ACC112 (cell line): Measurements from ENCODE around the gene NUP62.
A peak's percentile ranks its signal among the peaks of the same experiment; 100 is the strongest.

Experiments used
- H2AFZ ChIP-seq: fragments of 200-600 bp; sonication (generic); one replicate; pipeline ENCODE4 v1.6.0; 2017; ENCODE audit warnings: antibody characterized with exemption, low read length; ENCODE audit not compliant: unreplicated experiment
- H3K27ac ChIP-seq: fragments of 200-600 bp; sonication (generic); 2 replicates; pipeline ENCODE4 v1.5.1; 2014; ENCODE audit warnings: low read depth, mild to moderate bottlenecking, antibody characterized with exemption, low read length, moderate library complexity
- H3K27me3 ChIP-seq: fragments of 200-600 bp; sonication (generic); 2 replicates; pipeline ENCODE4 v1.6.1; 2014; ENCODE audit warnings: mild to moderate bottlenecking, antibody characterized with exemption, low read length, moderate library complexity, mixed read lengths; ENCODE audit not compliant: insufficient read depth
- H3K36me3 ChIP-seq: fragments of 200-600 bp; sonication (generic); 2 replicates; pipeline ENCODE4 v1.6.1; 2016; ENCODE audit warnings: mild to moderate bottlenecking, antibody characterized with exemption, low read length, moderate library complexity, mixed read lengths; ENCODE audit not compliant: insufficient read depth
- H3K4me1 ChIP-seq: fragments of 200-600 bp; sonication (generic); one replicate; pipeline ENCODE4 v1.6.1; 2016; ENCODE audit warnings: low read length, mixed read lengths; ENCODE audit not compliant: insufficient read depth, unreplicated experiment, control insufficient read depth
- H3K4me3 ChIP-seq: fragments of 200-600 bp; sonication (generic); 2 replicates; pipeline ENCODE4 v1.5.1; 2014; ENCODE audit warnings: mild to moderate bottlenecking, low read depth, low read length
- H3K79me2 ChIP-seq: fragments of 200-600 bp; sonication (generic); one replicate; pipeline ENCODE4 v1.6.0; 2016; ENCODE audit warnings: low read length; ENCODE audit not compliant: control insufficient read depth, unreplicated experiment, insufficient read depth

The NUP62 gene

GRCh38 chr19:49913720-49914119 lies 15.6 kb downstream of the NUP62 start:
- Histone ChIP-seq H3K27ac (no peak overlapping the region), H3K79me2 (peaks cover 27% of the 10 kb centered on the region), H3K4me3 (no peak overlapping the region), H3K36me3 (no peaks in the 10 kb centered on the region), H3K4me1 (peaks cover 4% of the 10 kb centered on the region), H3K27me3 (no peaks in the 10 kb centered on the region), H2AFZ (no peak overlapping the region)

DNA sequence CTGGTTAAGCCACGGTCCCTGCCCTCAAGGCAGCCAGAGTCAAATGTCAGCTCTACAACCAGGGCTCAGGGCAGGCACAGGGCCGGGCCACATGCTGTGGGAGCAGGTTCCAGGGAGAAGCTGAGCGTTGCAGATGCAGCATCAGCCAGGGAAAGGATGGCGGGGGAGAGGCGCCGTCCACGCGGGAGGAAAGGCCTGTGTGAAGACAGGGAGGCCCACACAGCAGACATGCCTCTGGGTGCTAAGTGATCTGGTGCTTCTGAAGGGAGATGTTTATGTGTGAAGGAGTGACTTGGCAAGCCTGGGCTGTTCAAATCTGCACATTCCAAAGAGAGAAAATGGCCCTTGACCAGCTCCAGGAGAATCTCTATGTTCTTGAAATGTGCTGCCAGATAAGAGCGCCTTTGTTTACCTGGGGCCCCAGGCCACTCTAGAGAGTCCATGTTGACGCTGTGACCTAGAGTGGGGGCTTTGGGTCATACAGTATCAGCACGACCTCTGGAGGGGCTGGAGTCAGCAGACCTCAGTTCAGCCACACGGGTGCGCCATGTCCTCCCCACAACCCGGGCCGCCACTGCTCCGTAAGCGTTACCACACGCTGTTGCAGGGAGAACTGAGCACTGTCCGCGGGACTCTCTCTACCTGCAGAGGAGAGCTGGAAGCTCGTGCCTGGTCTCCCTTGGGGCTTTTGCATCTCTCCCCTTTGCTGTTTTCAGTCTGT lies 16.2 kb downstream of the NUP62 start:
- H3K79me2 ChIP-seq = peaks cover 21% of the 10 kb centered on the region
- no peaks in the 10 kb centered on the region for H3K36me3 ChIP-seq
- H3K27ac ChIP-seq = no peak overlapping the region

DNA sequence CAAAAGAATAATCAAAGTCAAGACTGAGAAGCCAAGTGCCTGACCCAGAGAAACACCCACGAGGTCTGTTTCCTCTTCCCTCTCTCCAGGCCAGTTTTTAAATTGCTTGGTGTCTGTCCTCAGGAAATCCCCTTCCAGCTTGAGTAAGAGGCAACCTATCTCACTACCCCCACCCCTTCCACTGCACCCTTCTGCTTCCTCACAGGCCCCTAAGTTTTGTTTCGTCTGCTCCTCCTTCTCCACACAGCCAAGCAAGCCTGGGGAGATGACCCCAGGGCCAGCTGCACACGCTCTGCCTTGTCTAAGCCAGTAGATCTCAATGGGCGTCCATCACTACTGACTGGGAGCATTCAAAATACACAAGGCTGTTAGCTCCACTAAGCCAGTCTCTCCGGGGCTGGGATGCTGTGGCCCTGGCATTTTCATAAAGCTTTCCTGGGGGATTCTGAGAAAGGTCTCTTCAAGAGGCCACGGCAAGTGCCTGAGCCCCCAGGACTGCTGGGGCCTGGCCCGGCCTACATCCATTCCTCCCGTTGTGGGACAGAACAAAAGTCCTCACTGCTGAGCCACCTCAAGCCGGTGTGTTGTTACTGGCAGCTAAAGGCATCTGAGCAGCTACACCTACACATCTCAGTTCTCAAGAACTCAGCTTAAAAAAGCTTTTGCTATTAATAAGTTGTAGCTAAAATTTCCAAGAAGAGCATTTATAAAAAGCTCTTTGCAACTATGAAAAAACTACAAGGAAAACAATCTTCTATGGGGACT lies 17.7 kb downstream of the NUP62 start:
- no peaks in the 10 kb centered on the region for H3K27me3 ChIP-seq
- H3K79me2 ChIP-seq = peaks cover 13% of the 10 kb centered on the region
- H3K4me3 ChIP-seq = no peak overlapping the region
- H2AFZ ChIP-seq = no peak overlapping the region
- peaks cover 4% of the 10 kb centered on the region for H3K4me1 ChIP-seq
- H3K27ac ChIP-seq = no peak overlapping the region; the same call in 1 of the 2 replicates
- H3K36me3 ChIP-seq = no peaks in the 10 kb centered on the region

More for the DNA sequence above, 16.2 kb downstream of the NUP62 start:
- Histone ChIP-seq H3K27me3 (no peaks in the 10 kb centered on the region), H2AFZ (no peak overlapping the region), H3K4me3 (no peak overlapping the region), H3K4me1 (peaks cover 4% of the 10 kb centered on the region)

GRCh38 chr19:49910179-49910578 lies 19.1 kb downstream of the NUP62 start:
- H3K79me2 ChIP-seq = peaks cover 4% of the 10 kb centered on the region
- H2AFZ ChIP-seq = no peak overlapping the region
- H3K36me3 ChIP-seq = no peaks in the 10 kb centered on the region
- peaks cover 4% of the 10 kb centered on the region for H3K4me1 ChIP-seq
- no peak overlapping the region for H3K27ac ChIP-seq
- no peaks in the 10 kb centered on the region for H3K27me3 ChIP-seq
- no peak overlapping the region for H3K4me3 ChIP-seq

DNA sequence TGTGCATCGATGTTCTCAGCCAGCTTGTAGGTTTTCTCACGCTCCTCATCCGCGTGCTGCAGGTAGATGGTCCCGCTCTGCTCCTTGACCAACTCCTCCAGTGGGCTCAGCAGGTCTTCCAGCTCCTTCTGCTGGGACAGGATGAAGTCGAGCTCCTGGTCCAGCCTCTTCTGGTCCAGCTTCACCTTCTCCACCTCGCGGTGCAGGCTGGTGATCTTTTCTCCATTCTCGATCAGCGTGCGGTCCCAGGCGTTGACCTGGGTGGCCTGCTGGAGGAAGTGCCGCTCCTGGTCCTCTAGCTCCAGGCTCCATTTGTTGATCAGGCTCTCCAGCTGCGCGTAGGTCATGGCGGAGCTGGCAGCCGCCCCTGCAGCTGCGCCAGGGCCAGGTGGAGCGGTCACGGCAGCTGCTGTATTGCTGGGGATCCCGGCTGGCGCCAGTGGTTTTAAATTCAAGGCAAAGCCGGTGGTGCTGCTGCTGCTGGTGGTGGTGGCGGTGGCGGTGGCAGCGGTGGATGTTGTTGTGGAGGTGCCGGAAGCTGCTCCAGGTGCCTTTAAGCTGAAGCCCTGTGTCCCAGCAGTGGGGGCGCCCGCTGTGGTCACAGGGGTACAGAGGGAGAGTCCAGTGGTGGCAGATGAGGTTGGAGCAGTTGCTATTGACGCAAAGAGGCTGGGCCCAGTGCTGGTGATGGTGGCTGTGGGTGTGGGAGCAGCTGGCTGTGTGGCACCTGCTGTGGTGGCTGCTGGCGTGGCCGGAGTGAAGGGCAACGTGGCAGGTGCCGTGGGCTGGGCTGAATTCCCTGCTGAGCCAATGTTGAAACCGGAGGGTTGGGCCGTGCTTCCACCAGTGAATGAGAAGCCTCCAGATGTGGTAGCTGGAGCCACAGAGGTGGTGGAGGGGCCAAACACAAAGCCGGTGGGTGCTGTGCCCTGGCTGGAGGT lies 20.6 kb downstream of the NUP62 start:
- no peak overlapping the region for H3K27ac ChIP-seq
- H3K4me1 ChIP-seq = peaks cover 4% of the 10 kb centered on the region
- H3K79me2 ChIP-seq = peaks cover 4% of the 10 kb centered on the region
- H3K4me3 ChIP-seq = no peak overlapping the region
- H3K27me3 ChIP-seq = no peaks in the 10 kb centered on the region
- no peak overlapping the region for H2AFZ ChIP-seq
- H3K36me3 ChIP-seq = no peaks in the 10 kb centered on the region

DNA sequence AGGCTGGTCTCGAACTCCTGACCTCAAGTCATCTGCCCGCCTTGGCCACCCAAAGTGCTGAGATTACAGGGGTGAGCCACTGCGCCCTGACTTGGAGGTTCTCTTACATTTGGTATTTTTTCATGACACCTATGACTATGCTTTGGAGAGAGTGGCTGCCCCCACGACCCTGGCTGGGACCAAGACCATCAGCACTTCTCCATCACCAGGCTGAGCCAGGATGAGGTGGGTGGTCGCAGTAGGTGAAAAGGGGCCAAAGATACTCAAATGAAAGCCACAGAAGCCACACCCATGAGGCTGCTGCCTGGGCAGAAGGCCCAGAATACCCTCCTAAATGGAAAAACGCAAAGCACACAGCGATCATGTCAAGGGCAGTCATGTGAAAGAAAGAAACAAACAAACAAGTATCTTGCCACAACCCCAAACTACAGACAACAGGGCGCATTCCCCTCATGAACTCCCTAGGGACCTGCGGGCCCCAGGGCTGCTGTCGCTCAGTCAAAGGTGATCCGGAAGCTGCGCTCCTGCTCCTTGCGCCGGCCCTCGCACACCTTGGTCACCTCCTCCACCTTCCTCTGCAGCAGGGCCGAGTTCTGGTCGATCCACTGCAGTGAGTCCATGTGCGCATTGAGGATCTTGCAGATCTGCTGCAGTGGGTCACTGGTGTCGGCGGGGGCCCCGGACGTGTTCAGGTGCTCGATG lies 21.4 kb downstream of the NUP62 start:
- no peaks in the 10 kb centered on the region for H3K27me3 ChIP-seq
- H3K4me3 ChIP-seq = no peak overlapping the region
- H3K27ac ChIP-seq = no peak overlapping the region
- H3K36me3 ChIP-seq = no peaks in the 10 kb centered on the region
- peaks cover 4% of the 10 kb centered on the region for H3K4me1 ChIP-seq
- H2AFZ ChIP-seq = no peak overlapping the region
- H3K79me2 ChIP-seq = peaks cover 4% of the 10 kb centered on the region

GRCh38 chr19:49906879-49907564 lies 22.3 kb downstream of the NUP62 start:
- H2AFZ ChIP-seq = no peak overlapping the region
- no peaks in the 10 kb centered on the region for H3K27me3 ChIP-seq
- H3K4me1 ChIP-seq = peaks cover 4% of the 10 kb centered on the region
- H3K79me2 ChIP-seq = peaks cover 4% of the 10 kb centered on the region
- no peak overlapping the region for H3K27ac ChIP-seq
- H3K36me3 ChIP-seq = no peaks in the 10 kb centered on the region
- H3K4me3 ChIP-seq = no peak overlapping the region

- Histone ChIP-seq H3K4me1 (no peaks in the 10 kb centered on the region), H3K4me3 (no peak overlapping the region), H3K79me2 (no peaks in the 10 kb centered on the region), H3K36me3 (no peaks in the 10 kb centered on the region), H2AFZ (no peak overlapping the region), H3K27me3 (no peaks in the 10 kb centered on the region), H3K27ac (no peak overlapping the region)
Observed at GRCh38 chr19:49904136-49904535, 25.2 kb downstream of the NUP62 start.

DNA sequence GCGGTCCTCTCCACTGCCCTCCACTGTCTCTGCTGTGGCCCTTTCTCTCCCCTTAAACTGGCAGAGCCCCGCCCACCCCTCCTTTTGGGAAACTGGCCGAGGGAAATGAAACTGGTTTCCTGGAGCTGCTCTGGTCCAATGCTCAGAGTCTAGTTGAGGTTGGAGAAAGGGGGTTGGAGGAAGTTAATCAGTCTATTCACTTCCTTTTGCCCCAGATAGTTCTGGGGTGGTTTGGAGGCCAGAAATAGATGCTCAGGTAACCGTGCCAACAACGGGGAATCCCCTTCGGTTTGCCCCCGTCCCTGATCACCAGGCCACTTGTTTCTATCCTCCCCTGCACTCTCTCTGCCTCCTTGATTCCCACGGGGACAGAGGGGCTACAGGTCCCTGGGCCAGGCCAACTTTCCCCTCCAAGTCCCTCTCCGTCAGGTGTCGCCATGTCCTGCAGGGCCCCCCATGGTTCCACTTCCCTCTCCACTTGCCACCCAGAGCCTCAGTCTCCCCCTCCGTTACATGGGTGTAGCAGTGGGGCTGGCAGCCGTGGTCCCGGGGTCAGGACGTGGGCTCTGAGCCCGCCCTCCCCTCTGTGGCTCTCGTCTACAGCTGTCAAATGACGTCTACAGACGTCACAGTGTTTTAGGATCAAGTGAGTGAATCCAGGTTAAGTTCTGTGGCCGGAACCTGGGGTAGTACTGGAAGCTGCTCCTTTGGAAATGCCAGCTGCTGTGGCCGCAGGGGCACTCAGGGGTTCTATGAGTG lies 32.3 kb downstream of the NUP62 start, which contains the start of gene IL4I1:
Gene IL4I1 (minus strand): TSS at position 25 of the 759 bp plus-strand sequence. CDS start 727 bp downstream, outside the sequence.
- peak within 1 kb of the TSS; percentile 14 for H2AFZ ChIP-seq
- H3K4me3 ChIP-seq = peak within 1 kb of the TSS; percentile 29; the same call in 1 of the 2 replicates
- peak within 1 kb of the TSS; percentile 72; the same call in 1 of the 2 replicates for H3K27ac ChIP-seq
- H3K27me3 ChIP-seq = no peaks in the 10 kb centered on the region
- peaks cover 12% of the 10 kb centered on the region for H3K4me1 ChIP-seq
- no peaks in the 10 kb centered on the region for H3K36me3 ChIP-seq
- no peaks in the 10 kb centered on the region for H3K79me2 ChIP-seq
